Activated CD4-positive, alpha-beta memory T cell treated with anti-CD3 and anti-CD28 coated beads, Interleukin-2, amount 10 ng/mL, durations not matched to agents 7 days and 5 days (primary cell): Measurements from ENCODE around the gene DNAH17. TPM values are rescaled to one million over a fixed set of nuclear protein-coding genes. Genes with fewer than 3 reads are reported as not detected.

Experiments used
- CTCF ChIA-PET: fragments of 350-600 bp; sonication (Branson Sonifier 250); formaldehyde crosslinking; loops from one replicate; lab custom pipeline; 2021; ENCODE audit warnings: antibody characterized with exemption, inconsistent platforms; lab: Charles Lee
- POLR2A ChIA-PET: fragments of 350-600 bp; sonication (Branson Sonifier 250); formaldehyde crosslinking; loops from one replicate; lab custom pipeline; 2021; ENCODE audit warnings: antibody characterized with exemption; lab: Charles Lee
- DNase-seq: peaks from one replicate; pipeline ENCODE4 v3.0.0-alpha.2; 2020
- H3K27ac Mint-ChIP-seq: one replicate; pipeline ENCODE4 v1.8.0; 2021; ENCODE audit warnings: mild to moderate bottlenecking, mixed read lengths
- H3K27me3 Mint-ChIP-seq: one replicate; pipeline ENCODE4 v1.8.0; 2021; ENCODE audit warnings: mixed read lengths
- H3K36me3 Mint-ChIP-seq: one replicate; pipeline ENCODE4 v1.8.0; 2021; ENCODE audit warnings: low read depth, mixed read lengths
- H3K4me1 Mint-ChIP-seq: one replicate; pipeline ENCODE4 v1.8.0; 2021; ENCODE audit warnings: mixed read lengths
- H3K4me3 Mint-ChIP-seq: one replicate; pipeline ENCODE4 v1.8.0; 2021; ENCODE audit warnings: mild to moderate bottlenecking, mixed read lengths
- H3K9me3 Mint-ChIP-seq: one replicate; pipeline ENCODE4 v1.8.0; 2021; ENCODE audit warnings: mixed read lengths
- total RNA-seq, 2 experiments: library from RNA; stranded (reverse); gene quantifications; one replicate each; pipeline ENCODE4 v1.2.3, GENCODE V29; 2021

DNAH17 gene
- total RNA-seq, 2 experiments from 2014 or later, result 0.08 TPM

DNA sequence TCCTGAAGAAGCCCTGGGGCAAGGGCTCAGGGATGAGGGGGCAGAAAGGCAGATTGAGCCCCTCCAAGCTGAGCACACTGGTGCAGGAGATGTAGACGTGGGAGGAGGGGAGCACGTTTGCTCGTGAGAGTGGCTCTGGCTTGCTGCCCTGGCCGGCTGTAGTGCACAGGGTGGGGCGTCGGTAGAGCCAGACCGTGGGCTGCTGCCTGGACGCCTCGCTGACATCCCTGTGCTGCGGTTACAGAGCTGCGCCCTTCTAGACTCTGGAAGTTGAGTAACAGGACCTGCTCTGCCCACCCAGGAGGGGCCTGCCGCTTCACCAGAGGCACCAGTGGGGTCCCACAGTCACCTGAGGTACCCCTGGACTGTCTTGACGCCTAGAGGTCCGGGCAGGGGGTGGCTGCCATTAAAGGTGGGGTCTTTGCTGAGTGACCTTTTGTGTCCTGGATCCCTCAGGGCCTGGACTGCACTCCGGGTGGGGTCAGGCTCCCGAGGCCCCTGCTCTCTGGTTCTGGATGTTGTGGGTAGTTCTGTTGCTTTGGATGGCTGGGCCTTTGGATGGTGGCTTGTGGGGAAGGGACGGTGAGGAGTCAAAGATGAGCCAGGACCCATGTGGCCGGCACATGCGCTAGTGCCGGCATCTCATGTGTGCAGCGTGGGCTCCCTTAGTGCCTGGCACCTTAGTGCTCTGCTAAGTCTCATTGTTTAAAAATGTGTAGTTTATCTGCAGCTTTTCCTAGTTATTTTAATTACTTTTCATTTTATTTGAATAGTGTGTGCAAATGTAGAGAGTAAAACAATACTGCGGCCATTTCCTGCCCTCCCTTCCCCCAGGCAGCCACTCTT is 157.0 kb downstream of the DNAH17 start:
- no peak for DNase-seq
- Mint-ChIP-seq H3K9me3 (no peaks in the 10 kb centered on the region), H3K4me3 (no peak overlapping the region), H3K36me3 (peaks cover 76% of the 10 kb centered on the region), H3K27ac (peak overlapping the region; percentile 52), H3K27me3 (no peaks in the 10 kb centered on the region), H3K4me1 (peaks cover 69% of the 10 kb centered on the region)
- CTCF ChIA-PET, result interaction anchor here (2.4 to 5.0 kb wide), 3 partner anchors 58 to 169 kb away, joined by 7 to 67 read pairs (median 24); partner anchors contain the start of gene SOCS3
- POLR2A ChIA-PET, result interaction anchor here (0.9 to 2.5 kb wide), 5 partner anchors 41 to 76 kb away, joined by 3 to 31 read pairs (median 3); partner anchors contain the start of genes PGS1 and SOCS3

DNA sequence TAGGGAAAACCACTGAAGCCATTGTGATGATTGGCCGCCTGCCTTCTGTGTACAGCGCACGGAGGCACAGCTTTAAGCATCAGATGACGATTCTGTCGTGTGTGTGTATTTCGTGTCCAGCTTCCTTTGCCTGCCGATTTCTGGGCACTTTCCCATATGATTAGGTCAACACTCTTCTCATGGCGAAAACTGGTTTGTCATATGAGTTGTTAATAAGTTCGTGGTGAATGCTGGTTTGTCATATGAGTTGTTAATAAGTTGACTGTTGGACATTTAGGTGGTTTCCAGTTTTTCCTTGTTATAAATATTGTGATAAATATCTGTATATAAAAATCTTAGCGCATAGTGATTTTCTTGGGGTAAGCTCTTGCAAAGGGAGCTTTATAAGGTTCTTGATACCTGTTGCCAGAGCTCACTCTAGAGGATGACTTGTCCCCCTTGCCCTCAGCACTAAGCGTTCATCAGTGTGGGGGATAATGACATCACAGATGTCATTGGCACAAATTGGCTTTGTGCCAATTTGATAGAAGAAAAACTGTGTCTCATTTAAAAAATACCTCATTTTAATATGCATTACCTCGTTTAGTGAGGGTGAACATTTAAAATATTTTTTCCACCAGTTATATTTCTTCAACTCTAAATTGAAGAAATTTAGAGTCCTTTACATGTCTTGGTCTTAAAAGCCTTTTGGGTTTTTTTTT is 158.7 kb downstream of the DNAH17 start:
- Mint-ChIP-seq H3K9me3 (no peaks in the 10 kb centered on the region), H3K36me3 (peaks cover 76% of the 10 kb centered on the region), H3K27me3 (no peaks in the 10 kb centered on the region), H3K4me1 (peaks cover 79% of the 10 kb centered on the region), H3K4me3 (no peak overlapping the region), H3K27ac (peak overlapping the region; percentile 40)
- no peak for DNase-seq
- CTCF ChIA-PET, result interaction anchor here (0.6 to 2.4 kb wide), 5 partner anchors 56 to 192 kb away, joined by 3 to 7 read pairs (median 5); no protein-coding TSS in a partner anchor
- POLR2A ChIA-PET, result interaction anchor here (1.8 kb wide), 1 partner anchor 64 kb away, joined by 5 read pairs; no protein-coding TSS in a partner anchor

DNA sequence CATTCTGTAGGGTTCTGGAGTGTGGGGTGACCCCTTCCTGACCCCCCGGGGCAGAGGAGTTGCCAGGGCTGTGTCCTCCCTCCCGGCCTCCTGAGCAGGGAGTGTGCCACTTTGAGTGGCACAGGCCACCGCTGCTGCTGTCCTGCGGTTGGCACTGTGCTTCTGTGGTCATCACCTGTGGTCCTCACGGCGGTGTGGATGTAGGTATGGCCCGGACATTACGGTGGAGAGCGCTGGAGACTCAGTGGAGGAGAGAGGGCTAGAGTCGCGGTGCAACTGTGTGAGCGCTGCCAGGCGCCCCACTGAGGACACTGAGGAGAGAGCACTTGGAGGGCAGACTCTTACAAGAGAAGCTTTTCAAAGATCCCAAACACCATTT is 159.7 kb downstream of the DNAH17 start:
- Mint-ChIP-seq H3K4me3 (no peak overlapping the region), H3K4me1 (peaks cover 85% of the 10 kb centered on the region)

DNA sequence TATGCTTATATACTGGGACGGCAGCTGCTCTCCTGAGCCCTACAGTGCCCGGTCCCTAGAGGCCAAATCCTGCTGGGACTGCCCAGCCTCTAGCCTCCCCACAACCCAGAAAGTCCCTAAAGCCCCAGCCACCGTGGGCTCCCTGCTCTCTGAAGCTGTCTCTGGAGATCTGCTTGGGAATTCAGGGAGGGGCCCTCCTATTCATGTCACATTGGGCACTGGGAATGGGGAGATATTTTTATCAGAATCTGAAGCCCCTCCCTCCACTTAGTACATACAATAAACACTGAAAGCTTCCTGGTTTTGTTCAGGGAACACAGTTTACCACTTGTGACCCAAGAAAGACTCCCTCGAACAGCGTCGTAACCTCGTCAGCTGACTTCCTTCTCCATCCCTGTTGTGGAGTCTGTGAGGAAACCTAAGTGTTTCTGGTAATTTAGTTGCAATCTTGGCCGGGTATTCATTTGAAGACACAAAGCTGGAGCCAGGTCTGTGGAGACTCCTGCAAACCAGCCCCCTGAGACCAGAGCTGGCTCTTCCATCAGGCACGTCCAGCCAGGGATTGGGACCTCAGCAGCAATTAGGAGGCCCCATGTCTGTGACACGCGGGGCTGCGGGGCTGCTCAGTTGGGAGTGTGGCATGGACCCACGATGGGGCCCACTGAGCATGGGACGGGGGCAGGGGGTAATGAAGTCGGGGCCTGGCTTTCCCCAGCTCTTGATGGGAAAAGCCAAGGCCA is 160.2 kb downstream of the DNAH17 start:
- CTCF ChIA-PET, result interaction anchor here (0.5 to 1.7 kb wide), 2 partner anchors 45 to 54 kb away, joined by 3 to 5 read pairs; no protein-coding TSS in a partner anchor
- POLR2A ChIA-PET, result interaction anchor here (0.8 to 1.8 kb wide), 7 partner anchors 10 to 292 kb away, joined by 3 to 12 read pairs (median 4); partner anchors contain the start of gene SOCS3
- DNase-seq, result no peak
- peaks cover 88% of the 10 kb centered on the region for H3K4me1 Mint-ChIP-seq
- H3K27ac Mint-ChIP-seq, result peak overlapping the region; percentile 96
- H3K36me3 Mint-ChIP-seq, result peaks cover 73% of the 10 kb centered on the region
- no peaks in the 10 kb centered on the region for H3K9me3 Mint-ChIP-seq
- H3K4me3 Mint-ChIP-seq, result peak overlapping the region; percentile 83
- H3K27me3 Mint-ChIP-seq, result no peaks in the 10 kb centered on the region

More for the DNA sequence above, 159.7 kb downstream of the DNAH17 start:
- Mint-ChIP-seq H3K27me3 (no peaks in the 10 kb centered on the region), H3K27ac (peak overlapping the region; percentile 96), H3K9me3 (no peaks in the 10 kb centered on the region), H3K36me3 (peaks cover 73% of the 10 kb centered on the region)
- CTCF ChIA-PET, result no interaction called here
- no peak for DNase-seq
- POLR2A ChIA-PET, result interaction anchor here (0.8 to 1.8 kb wide), 3 partner anchors 10 to 63 kb away, joined by 3 to 5 read pairs (median 4); no protein-coding TSS in a partner anchor

DNA sequence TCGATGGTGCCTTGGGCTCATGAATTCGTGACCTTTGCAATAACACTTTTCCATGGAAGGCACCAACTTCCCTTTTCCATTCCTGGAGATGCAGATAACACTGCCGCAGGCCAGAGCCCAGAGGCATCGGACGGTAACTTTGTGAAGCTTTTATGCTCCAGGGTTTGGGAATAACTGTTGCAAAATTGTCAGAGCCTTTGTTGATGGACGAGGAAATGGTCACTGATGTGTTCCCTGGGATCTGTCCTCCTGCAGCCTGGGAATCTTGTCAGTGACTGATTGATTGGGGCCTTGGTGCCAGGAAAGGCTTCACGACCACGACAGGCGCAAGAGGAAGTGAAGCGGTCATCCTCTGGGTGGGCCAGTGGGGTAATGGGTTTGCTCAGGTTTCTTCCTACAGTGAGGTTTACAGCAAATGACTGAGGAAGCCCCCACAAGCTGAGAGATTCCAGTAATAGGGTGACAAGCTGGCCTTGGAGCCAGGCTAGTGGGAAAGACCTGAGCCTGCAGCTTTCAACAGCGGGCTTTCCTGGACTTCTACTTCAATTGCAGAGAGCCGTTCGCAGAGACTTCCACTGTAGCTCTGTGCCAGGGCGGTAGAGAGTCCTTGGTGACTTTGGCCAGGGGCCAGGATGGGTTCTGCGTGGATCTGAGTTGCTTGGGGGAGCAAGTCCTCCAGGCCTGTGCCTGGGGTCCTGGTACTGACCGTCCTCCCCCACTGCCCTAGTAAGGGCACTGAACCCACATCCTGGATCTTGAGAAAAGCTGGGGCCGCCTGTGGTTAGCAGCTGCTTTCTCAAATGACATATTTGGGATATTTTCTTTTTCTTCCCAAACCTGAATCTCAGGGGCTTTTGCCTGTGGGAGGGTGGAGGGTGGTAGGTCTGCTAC is 161.1 kb downstream of the DNAH17 start:
- DNase-seq, result no peak
- ChIA-PET POLR2A (interaction anchor here (0.8 to 1.4 kb wide), 5 partner anchors 9 to 293 kb away, joined by 3 to 12 read pairs (median 4); partner anchors contain the start of gene SOCS3), CTCF (interaction anchor here (0.5 to 1.7 kb wide), 2 partner anchors 44 to 53 kb away, joined by 3 to 5 read pairs; no protein-coding TSS in a partner anchor)
- H3K27ac Mint-ChIP-seq, result peak overlapping the region; percentile 96
- peaks cover 87% of the 10 kb centered on the region for H3K4me1 Mint-ChIP-seq
- peak overlapping the region; percentile 83 for H3K4me3 Mint-ChIP-seq
- H3K9me3 Mint-ChIP-seq, result no peaks in the 10 kb centered on the region
- H3K36me3 Mint-ChIP-seq, result peaks cover 66% of the 10 kb centered on the region
- H3K27me3 Mint-ChIP-seq, result no peaks in the 10 kb centered on the region

DNA sequence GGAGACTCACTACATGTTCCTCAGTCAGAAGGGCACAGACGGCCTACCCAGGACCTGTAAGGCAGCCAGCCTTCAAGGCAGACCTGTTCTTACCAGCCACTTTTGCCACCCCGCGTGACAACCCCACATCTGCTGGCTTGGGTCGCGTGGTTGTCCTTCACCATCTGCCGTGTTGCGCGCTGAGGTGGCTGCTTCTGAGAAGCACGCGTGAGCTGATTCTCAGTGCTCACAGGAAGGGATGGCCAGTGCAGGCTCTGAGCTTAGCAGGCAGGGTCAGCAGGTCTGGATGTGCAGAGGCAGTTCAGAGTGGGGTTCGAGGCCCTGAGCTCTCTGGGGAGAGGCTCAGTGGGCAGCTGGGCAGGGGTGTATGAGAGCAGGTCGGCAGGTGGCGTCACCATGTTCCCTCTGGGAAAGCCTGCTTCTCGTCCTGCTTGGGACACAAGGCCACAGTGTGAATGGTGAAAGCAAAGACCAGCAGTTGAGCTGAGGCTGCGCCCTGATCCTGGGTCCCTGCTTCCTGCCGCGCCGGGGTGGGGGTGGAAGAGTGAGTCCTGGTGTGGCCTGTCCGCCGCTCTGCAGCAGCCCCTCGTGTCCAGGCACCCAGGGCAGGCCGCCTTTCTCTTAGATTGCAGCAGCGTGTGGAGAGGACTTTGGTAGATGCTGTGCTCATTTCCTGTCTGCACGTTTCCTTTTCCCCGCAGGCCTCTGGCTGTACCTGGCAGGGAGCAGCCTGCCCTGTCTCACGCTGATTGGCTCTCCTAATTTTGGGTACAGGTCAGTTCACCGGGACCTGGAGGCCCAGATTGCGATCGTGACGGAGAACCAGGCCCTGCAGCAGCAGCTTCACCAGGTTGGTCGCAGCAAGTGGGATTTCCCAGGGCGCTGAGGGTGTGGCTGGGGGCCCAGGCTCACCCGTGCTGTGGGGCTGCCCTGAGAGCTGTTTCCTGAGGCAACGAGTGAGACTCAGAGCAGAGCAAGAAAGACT is 162.7 kb downstream of the DNAH17 start:
- Mint-ChIP-seq H3K27ac (peak overlapping the region; percentile 96), H3K36me3 (peaks cover 58% of the 10 kb centered on the region), H3K4me3 (peak overlapping the region; percentile 83), H3K9me3 (no peaks in the 10 kb centered on the region), H3K4me1 (peaks cover 86% of the 10 kb centered on the region), H3K27me3 (no peaks in the 10 kb centered on the region)
- DNase-seq, result peak; percentile 73
- ChIA-PET POLR2A (interaction anchor here (1.1 to 1.5 kb wide), 3 partner anchors 121 to 188 kb away, joined by 3 to 4 read pairs (median 4); no protein-coding TSS in a partner anchor), CTCF (interaction anchor here (1.0 kb wide), 1 partner anchor 54 kb away, joined by 4 read pairs; no protein-coding TSS in a partner anchor)

DNA sequence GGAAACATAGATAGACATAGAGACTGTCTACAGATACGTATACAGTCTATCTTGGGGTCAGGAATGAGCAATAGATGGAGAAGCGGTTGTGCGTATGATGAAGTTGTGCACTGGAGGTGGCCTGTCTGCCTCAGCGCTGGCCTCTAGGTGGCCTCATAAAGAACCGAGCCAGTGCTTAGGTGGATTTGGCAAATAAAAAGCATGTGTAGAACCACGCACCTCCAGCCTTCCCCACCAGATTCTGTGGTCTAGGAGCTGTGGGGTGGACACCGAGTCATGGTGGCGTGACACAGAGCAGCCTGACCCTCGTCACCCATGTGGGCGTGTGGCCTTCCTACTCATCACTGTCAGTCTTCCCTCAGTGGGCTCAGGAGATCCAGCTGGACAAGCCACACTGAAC is 164.8 kb downstream of the DNAH17 start:
- POLR2A ChIA-PET, result interaction anchor here (0.9 to 1.3 kb wide), 6 partner anchors 11 to 161 kb away, joined by 3 to 9 read pairs (median 3); no protein-coding TSS in a partner anchor
- H3K4me1 Mint-ChIP-seq, result peaks cover 93% of the 10 kb centered on the region
- no peaks in the 10 kb centered on the region for H3K27me3 Mint-ChIP-seq
- peak overlapping the region; percentile 83 for H3K4me3 Mint-ChIP-seq
- peaks cover 49% of the 10 kb centered on the region for H3K36me3 Mint-ChIP-seq
- CTCF ChIA-PET, result interaction anchor here (0.6 to 3.2 kb wide), 7 partner anchors 9 to 157 kb away, joined by 3 to 22 read pairs (median 3); no protein-coding TSS in a partner anchor
- no peaks in the 10 kb centered on the region for H3K9me3 Mint-ChIP-seq
- H3K27ac Mint-ChIP-seq, result peak overlapping the region; percentile 96
- DNase-seq, result peak; percentile 63

DNA sequence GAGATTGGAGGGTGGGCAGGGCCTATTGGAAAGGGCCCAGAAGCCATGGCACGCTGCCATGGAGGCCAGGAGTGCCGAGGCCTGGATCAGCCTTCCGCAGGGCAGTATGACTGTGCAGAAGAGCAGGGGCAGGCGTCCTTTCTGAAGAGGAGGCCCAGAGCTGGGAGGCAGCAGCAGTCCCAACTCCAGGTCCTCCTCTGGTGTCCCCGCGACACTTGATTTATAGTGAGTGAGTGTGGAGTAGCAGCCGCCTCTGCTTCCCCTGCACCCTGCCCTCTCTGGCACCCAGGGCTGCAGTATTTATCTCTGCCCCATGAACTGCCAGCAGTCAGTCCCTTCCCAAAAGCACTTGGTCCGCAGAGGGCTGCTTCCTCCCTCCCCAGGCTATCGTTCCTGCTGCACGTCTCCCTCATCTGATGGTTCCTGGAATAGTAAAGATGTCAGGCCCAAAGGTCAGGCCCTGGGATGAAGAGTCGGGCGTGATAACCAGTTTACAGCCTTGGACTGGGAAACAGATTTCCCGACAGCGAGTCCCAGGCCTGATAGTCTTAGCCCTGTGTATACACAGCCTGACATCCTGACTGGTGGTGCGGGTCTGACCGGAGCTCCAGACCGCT is 165.8 kb downstream of the DNAH17 start:
- Mint-ChIP-seq H3K4me3 (no peak overlapping the region), H3K27ac (peak overlapping the region; percentile 96), H3K9me3 (no peaks in the 10 kb centered on the region), H3K4me1 (peaks cover 93% of the 10 kb centered on the region), H3K27me3 (no peaks in the 10 kb centered on the region), H3K36me3 (peaks cover 45% of the 10 kb centered on the region)
- no peak for DNase-seq
- ChIA-PET CTCF (interaction anchor here (0.7 to 3.2 kb wide), 5 partner anchors 8 to 156 kb away, joined by 3 to 22 read pairs (median 3); no protein-coding TSS in a partner anchor), POLR2A (interaction anchor here (1.0 to 1.3 kb wide), 4 partner anchors 10 to 160 kb away, joined by 3 read pairs; no protein-coding TSS in a partner anchor)

DNA sequence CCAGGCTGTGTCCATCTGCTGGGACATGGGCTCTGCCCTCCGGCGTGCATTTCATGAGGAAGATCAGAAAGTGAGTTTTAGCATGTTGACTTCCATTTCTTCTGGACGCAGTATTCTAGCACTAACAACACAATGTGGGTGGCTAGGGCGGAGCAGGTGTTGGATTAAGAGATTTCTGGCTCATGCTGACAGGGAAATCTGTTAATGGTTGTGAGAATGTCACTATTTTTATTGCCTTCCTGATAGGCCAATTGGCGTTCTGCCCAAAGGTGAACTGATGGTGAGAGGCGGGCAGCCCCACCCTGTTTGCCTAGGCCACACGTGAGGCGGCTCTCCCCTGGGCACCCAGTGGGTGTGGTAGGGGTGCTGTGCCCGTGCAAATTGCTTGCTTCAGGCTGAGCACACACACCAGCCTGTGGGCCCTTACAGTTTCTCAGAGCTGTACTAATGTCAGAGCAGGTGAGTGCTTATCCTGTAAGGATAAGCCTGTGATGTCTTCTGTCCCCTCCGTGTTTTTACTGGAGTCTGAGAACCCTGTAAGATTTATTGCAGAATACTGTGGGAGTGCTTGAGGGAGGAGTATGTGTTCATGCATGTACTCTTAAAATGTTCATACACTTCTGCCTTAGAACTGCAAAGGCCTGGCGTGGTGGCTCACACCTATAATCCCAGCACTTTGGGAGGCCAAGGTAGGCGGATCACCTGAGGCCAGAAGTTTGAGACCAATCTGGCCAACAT is 167.8 kb downstream of the DNAH17 start:
- DNase-seq, result no peak
- peaks cover 84% of the 10 kb centered on the region for H3K4me1 Mint-ChIP-seq
- peaks cover 42% of the 10 kb centered on the region for H3K36me3 Mint-ChIP-seq
- H3K27me3 Mint-ChIP-seq, result no peaks in the 10 kb centered on the region
- no peaks in the 10 kb centered on the region for H3K9me3 Mint-ChIP-seq
- no peak overlapping the region for H3K4me3 Mint-ChIP-seq
- ChIA-PET CTCF (interaction anchor here (1.5 to 1.8 kb wide), 2 partner anchors 13 to 48 kb away, joined by 3 to 6 read pairs; no protein-coding TSS in a partner anchor), POLR2A (interaction anchor here (0.8 kb wide), 1 partner anchor 50 kb away, joined by 3 read pairs; the partner anchor contains the start of gene SOCS3)
- peak overlapping the region; percentile 66 for H3K27ac Mint-ChIP-seq
